ENCODE measurements around the gene ATP12A.

Gene ATP12A

GRCh38 chr13:24664726-24665409 is 15.3 kb upstream of the ATP12A start:
- Mint-ChIP-seq H3K27ac (no peak overlapping the region), H3K36me3 (ENCODE audit: low read depth) (no peaks in the 10 kb centered on the region), H3K4me1 (peaks cover 8% of the 10 kb centered on the region), H3K4me3 (no peak overlapping the region), H3K9me3 (no peaks in the 10 kb centered on the region), H3K27me3 (ENCODE audit: low read depth, poor library complexity) (peaks cover 7% of the 10 kb centered on the region)
- TF ChIP-seq CTCF (IDR thresholded peaks at IDR 0.05), result no peak
- no peak for DNase-seq

- H3K9me3 Mint-ChIP-seq, result no peaks in the 10 kb centered on the region
Measured at GRCh38 chr13:24668511-24668910, 11.7 kb upstream of the ATP12A start.

GRCh38 chr13:24668955-24669582 is 11.1 kb upstream of the ATP12A start:
- H3K9me3 Mint-ChIP-seq, result no peaks in the 10 kb centered on the region
- H3K36me3 Mint-ChIP-seq (ENCODE audit: low read depth), result no peaks in the 10 kb centered on the region
- no peak overlapping the region for H3K27ac Mint-ChIP-seq
- no peak for DNase-seq
- peaks cover 42% of the 10 kb centered on the region for H3K4me1 Mint-ChIP-seq
- H3K4me3 Mint-ChIP-seq, result no peak overlapping the region
- H3K27me3 Mint-ChIP-seq (ENCODE audit: low read depth, poor library complexity), result peaks cover 6% of the 10 kb centered on the region
- no peak for TF ChIP-seq CTCF (IDR thresholded peaks at IDR 0.05)

More at GRCh38 chr13:24668511-24668910, 11.7 kb upstream of the ATP12A start:
- Mint-ChIP-seq H3K4me1 (peaks cover 42% of the 10 kb centered on the region), H3K27ac (no peak overlapping the region), H3K36me3 (ENCODE audit: low read depth) (no peaks in the 10 kb centered on the region), H3K27me3 (ENCODE audit: low read depth, poor library complexity) (peaks cover 6% of the 10 kb centered on the region), H3K4me3 (no peak overlapping the region)
- TF ChIP-seq CTCF (IDR thresholded peaks at IDR 0.05), result no peak
- no peak for DNase-seq

GRCh38 chr13:24670174-24670573 is 10.0 kb upstream of the ATP12A start:
- H3K9me3 Mint-ChIP-seq, result no peaks in the 10 kb centered on the region
- H3K36me3 Mint-ChIP-seq (ENCODE audit: low read depth), result no peaks in the 10 kb centered on the region
- H3K27ac Mint-ChIP-seq, result no peak overlapping the region
- H3K27me3 Mint-ChIP-seq (ENCODE audit: low read depth, poor library complexity), result peaks cover 6% of the 10 kb centered on the region
- no peak for TF ChIP-seq CTCF (IDR thresholded peaks at IDR 0.05)
- no peak overlapping the region for H3K4me3 Mint-ChIP-seq
- DNase-seq, result no peak
- H3K4me1 Mint-ChIP-seq, result peaks cover 48% of the 10 kb centered on the region

GRCh38 chr13:24670961-24671381 is 9.2 kb upstream of the ATP12A start:
- TF ChIP-seq CTCF (IDR thresholded peaks at IDR 0.05), result no peak
- Mint-ChIP-seq H3K27me3 (ENCODE audit: low read depth, poor library complexity) (peaks cover 10% of the 10 kb centered on the region), H3K36me3 (ENCODE audit: low read depth) (no peaks in the 10 kb centered on the region), H3K27ac (no peak overlapping the region), H3K9me3 (no peaks in the 10 kb centered on the region), H3K4me3 (peak overlapping the region; percentile 16), H3K4me1 (peaks cover 48% of the 10 kb centered on the region)
- DNase-seq, result peak; percentile 30
